ENCODE data around the gene XPR1. TPM values are rescaled to one million over a fixed set of nuclear protein-coding genes. Genes with fewer than 3 reads are reported as not detected.

The XPR1 gene
- total RNA-seq, 1 donor = 31.8 TPM

DNA sequence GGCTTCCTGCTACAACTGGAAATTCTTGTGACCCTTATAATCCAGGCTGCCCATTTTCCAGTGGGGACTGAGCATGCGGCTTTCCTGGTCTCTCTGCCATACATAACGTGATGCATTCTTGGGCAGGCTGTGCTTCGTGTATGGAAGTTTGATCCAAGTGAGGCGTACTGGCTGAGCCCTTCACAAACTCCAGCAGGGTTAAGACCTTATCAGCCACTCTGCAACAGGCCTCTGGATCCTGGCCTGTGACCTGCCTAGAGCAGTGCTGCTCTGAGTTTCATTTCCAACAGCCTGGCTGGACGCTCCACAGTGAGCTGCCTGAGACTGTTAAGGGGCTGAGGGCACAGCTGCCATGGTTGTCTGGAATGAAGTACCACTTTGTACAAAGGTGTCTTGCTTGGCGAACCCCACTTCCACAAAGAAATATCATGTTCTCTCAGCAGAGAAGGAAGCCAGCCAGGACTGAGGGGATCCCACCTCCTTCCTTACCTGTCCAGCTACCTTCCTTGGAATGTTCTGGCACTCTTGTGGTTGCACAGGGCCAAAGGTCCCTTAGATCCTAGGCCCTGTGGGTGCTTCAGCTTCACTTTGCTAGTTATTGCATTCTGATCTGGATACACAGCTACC lies 28.5 kb upstream of the XPR1 start:
- TF ChIP-seq, protein P1, sequence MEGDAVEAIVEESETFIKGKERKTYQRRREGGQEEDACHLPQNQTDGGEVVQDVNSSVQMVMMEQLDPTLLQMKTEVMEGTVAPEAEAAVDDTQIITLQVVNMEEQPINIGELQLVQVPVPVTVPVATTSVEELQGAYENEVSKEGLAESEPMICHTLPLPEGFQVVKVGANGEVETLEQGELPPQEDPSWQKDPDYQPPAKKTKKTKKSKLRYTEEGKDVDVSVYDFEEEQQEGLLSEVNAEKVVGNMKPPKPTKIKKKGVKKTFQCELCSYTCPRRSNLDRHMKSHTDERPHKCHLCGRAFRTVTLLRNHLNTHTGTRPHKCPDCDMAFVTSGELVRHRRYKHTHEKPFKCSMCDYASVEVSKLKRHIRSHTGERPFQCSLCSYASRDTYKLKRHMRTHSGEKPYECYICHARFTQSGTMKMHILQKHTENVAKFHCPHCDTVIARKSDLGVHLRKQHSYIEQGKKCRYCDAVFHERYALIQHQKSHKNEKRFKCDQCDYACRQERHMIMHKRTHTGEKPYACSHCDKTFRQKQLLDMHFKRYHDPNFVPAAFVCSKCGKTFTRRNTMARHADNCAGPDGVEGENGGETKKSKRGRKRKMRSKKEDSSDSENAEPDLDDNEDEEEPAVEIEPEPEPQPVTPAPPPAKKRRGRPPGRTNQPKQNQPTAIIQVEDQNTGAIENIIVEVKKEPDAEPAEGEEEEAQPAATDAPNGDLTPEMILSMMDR (IDR thresholded peaks at IDR 0.05; ENCODE audit: insufficient read depth, low read length) = no peak
- DNase-seq (ENCODE audit: low read depth) = no peak
- H3K4me3 ChIP-seq (ENCODE audit: low read depth, low read length) = no peak overlapping the region

DNA sequence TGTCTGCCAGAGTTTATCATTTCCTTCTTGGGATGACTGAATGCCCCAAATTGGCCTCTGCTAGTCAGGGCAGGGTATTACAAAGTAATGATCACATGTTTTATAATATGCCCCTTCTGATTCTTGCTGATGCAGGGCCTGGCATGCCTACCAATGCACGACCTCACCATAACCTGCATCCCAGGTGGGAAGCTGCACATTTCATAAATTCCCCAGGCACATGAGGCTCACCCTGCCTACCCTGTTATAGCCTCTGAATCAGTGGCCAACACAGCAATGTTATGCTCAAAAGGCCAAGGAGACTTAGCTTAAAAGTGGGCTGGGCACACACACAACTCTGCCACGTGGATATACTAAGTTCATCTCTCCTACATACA lies 28.0 kb upstream of the XPR1 start:
- TF ChIP-seq, protein P1 (IDR thresholded peaks at IDR 0.05; ENCODE audit: insufficient read depth, low read length) = no peak
- no peak for DNase-seq (ENCODE audit: low read depth)
- H3K4me3 ChIP-seq (ENCODE audit: low read depth, low read length) = no peak overlapping the region

DNA sequence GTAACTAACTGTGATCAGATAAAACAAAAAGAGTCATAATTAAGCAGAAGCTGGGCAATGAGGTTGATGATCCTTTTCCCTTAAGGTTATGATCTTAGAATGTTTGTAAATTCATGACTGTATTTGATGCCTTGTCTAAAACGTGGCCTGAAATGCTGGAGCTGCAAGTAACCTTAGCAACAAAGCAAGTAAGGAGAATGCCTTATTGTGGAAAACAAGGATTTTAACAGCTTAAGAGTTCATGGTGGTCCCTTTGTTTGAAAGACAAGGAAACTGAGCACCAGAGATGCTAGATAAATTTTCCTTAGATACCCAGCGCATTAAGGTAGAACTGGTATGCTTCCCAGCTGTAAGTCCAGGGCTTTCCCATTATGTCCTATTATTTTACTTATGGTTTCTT lies 25.7 kb upstream of the XPR1 start:
- TF ChIP-seq, protein P1 (IDR thresholded peaks at IDR 0.05; ENCODE audit: insufficient read depth, low read length) = no peak
- no peak for DNase-seq (ENCODE audit: low read depth)
- no peak overlapping the region for H3K4me3 ChIP-seq (ENCODE audit: low read depth, low read length)

DNA sequence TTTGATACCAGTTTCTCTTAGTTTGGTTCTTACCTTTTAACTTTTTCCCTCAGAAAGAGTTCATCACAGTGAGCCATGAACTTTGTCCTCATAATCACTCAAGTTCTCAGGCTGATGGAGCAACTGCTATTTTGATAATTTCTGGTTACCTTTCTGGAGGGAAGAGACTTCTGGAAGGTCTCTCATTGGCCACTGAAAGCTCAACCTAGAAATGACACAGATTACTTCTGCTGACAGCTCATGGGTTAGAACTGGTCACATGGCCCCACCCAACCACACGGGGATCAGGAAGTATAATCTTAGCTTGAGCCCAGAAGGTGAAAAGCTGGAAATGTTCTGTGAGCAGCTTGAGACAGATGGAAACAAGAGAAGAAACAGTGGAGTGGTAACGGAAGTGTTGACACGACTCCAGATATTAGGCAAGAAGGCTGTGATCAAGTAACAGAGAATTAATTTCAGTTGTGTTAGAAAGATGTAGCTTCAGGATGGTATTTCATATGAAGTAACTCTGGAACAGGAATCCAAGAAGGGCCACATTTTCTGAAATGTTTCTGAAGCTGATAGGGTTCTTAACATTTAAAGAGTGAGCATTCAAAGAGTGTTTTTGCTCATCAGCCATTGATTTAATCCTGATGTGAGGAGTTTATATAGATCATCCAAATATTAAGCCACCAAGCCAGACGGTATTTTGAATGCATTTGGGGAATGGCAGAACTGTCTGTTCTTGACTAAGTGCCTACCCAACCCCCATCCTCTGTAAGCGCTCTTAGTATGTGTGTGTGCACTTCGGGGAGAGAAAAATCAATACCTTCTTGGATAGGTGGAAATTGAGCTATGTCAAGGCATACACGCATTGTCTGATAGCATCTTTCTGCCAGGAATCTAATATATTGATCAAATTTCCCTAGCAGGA lies 21.9 kb upstream of the XPR1 start:
- no peak overlapping the region for H3K4me3 ChIP-seq (ENCODE audit: low read depth, low read length)
- peak; percentile 54 for DNase-seq (ENCODE audit: low read depth)
- TF ChIP-seq, protein P1 (IDR thresholded peaks at IDR 0.05; ENCODE audit: insufficient read depth, low read length) = no peak

DNA sequence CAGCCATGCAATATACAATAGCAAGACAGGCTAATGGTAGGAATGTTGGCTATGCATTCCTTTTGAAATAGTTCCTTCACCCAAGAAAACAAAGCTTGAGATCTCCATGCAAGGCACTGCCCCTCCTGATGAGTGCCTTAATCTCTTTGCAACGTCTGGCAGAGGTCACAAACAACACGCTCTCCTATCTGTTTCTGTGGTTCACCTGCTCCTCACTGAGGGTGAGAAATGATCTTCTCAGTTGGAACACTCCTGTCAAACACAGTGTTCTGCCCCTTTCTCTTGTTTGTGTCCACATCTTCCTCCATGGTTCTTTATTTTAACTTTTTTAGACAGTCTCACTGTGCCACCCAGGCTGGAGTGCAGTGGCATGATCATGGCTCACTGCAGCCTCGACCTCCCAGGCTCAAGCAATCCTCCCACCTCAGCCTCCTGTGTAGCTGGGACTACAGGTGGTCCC lies 21.2 kb upstream of the XPR1 start:
- TF ChIP-seq, protein P1 (IDR thresholded peaks at IDR 0.05; ENCODE audit: insufficient read depth, low read length) = no peak
- no peak for DNase-seq (ENCODE audit: low read depth)
- no peak overlapping the region for H3K4me3 ChIP-seq (ENCODE audit: low read depth, low read length)

DNA sequence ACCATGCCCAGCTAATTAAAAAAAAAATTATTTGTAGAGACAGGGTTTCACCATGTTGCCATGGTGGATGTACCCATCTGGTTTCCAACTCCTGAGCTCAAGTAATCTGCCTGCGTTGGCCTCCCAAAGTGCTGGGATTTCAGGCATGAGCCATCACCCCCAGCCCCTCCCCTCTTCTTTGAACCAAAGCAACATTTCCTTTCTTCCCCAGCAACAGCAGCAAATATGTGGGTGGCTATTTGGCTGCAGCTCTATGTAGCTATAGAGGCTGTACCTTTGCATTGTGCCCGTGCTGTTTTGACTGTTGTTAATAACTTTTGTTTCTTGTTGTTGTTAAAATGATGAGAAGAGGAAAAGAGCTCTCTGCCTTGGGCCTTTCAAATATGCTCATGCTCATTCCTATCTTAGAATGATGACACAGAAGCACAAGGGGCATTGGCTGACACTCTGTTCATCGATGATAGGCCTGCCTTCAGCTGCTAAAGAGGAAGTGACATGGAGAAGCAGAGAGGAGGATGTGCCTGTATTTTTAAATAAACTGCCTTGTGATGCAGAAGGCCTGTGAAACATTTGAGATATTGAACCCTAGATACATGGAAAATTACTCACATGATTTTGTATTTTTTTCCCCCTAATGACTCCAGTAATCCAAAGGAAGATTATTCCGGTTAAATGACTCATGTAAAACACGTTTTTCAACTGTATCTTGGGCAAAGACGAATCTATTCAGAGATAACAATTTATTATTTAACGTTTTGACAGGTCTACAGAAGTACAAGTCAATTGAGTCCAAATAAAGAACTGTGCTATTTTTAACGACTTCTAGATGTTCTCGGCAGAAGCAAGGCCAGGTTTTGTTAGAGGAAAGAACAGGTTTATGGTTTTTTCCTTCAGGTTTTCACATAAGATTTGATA lies 20.5 kb upstream of the XPR1 start:
- no peak overlapping the region for H3K4me3 ChIP-seq (ENCODE audit: low read depth, low read length)
- peak; percentile 55 for DNase-seq (ENCODE audit: low read depth)
- TF ChIP-seq, protein P1 (IDR thresholded peaks at IDR 0.05; ENCODE audit: insufficient read depth, low read length) = no peak

Measured in fibroblast of the aortic adventitia (primary cell).